GM19328 (cell line): ENCODE results near the gene WASF2.

Experiments used
- ATAC-seq: cut with Tn5 transposase; IDR thresholded peaks from one replicate; pipeline ENCODE4 v1.9.1; 2021; ENCODE audit warnings: mild to moderate bottlenecking, moderate library complexity; ENCODE audit not compliant: unreplicated experiment

WASF2 gene

GRCh38 chr1:27380766-27381733 lies 108.9 kb downstream of the WASF2 start:
- no peak for ATAC-seq

DNA sequence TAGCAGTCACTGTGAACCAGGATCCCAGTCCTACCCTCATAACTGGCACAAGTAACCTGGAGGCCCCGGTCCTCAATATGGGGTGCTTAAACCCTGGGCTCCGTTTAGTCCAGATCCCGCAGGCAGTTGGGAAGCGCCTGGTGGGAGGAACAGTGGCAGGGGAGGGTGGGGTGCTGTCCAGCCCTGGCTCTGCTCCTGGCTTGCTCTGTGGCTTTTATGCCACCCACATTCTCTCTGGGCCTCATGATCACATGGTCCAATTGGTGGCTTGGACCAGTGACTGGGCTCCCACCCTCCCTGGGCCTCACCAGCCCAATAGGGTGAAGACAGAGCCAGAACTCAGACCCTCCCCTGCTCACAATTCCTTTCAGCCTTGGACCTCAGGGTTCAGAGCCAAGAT lies 109.7 kb downstream of the WASF2 start:
- no peak for ATAC-seq

GRCh38 chr1:27379564-27380122 lies 110.3 kb downstream of the WASF2 start:
- no peak for ATAC-seq

- ATAC-seq: no peak
These were observed 112.0 kb downstream of the WASF2 start for GRCh38 chr1:27377760-27378495.

DNA sequence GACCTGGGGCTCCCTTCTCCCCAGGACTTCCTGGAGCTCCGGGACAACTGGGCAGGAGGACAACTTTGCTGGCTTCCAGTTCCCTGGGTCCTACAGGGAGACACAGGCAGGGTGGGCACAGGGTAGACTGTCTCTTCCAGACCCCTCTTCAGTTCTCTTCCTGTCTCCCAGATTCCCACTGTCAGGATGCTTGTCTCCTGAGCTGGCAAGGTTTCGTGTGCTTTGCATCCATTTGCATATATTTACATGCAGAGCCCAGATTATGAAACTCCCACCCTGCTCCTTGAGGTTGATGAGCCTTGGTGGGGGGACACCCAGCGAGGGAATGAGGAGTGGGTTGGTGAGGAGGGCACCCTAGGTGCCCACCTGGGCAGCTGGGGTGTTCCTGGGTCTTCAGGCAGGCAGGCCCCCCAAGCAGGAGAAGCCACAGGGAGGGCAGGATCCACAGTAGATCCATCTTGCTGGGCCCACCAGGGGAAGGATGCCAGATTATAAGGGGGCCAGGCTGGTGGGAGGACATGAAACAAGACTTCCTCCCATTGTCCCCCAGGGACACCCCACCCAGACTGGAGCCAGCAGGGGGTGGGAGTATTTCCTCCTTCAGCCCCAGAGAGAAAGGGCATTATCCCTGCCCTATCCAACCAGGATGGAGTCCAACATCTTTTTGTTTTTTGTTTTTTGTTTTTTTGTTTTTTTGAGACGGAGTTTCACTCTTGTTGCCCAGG lies 115.4 kb downstream of the WASF2 start, which contains the start of gene FCN3:
Gene FCN3 (minus strand): TSS at position 463 of the 725 bp plus-strand sequence. CDS start 6 bp downstream, at position 457.
- ATAC-seq: no peak

- ATAC-seq: no peak
These were observed 116.9 kb downstream of the WASF2 start for GRCh38 chr1:27372808-27373690.

- ATAC-seq: no peak
These were observed 117.8 kb downstream of the WASF2 start for GRCh38 chr1:27372022-27372807.

DNA sequence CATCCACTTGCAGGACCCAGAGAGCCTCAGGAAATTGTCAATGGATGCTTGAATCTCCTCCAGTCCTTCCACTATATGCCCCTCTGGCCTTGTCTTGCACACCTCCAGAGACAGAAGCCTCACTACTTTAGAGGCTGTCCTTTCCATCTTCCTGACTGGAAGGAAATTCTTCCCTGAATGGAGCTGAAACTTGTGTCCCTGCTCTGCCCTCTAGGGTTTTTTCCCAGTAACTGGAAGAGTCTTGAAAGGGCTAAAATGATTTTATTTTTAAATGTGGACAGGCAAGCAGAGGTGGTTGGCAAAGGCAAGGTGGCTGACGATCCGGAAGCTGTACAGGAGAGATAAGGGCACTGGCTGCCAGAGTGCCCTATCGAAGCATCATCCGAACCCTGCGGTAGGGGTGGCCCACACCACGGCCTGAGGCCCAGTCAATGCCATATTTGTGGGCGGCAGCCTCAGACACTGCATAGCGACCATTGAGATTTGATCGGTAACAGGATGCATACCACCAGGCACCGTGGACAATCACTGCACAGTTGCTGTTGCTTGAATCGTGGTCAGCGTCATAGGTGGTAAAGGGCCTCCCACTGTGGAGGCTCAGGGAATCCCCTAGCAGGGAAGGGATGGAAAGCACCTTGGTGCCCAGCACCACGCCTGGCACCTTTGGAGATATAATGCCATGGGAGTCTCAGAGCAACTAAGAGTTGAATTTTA lies 120.9 kb downstream of the WASF2 start:
- no peak for ATAC-seq

- ATAC-seq: no peak
These were observed 122.8 kb downstream of the WASF2 start for GRCh38 chr1:27367160-27367650.

DNA sequence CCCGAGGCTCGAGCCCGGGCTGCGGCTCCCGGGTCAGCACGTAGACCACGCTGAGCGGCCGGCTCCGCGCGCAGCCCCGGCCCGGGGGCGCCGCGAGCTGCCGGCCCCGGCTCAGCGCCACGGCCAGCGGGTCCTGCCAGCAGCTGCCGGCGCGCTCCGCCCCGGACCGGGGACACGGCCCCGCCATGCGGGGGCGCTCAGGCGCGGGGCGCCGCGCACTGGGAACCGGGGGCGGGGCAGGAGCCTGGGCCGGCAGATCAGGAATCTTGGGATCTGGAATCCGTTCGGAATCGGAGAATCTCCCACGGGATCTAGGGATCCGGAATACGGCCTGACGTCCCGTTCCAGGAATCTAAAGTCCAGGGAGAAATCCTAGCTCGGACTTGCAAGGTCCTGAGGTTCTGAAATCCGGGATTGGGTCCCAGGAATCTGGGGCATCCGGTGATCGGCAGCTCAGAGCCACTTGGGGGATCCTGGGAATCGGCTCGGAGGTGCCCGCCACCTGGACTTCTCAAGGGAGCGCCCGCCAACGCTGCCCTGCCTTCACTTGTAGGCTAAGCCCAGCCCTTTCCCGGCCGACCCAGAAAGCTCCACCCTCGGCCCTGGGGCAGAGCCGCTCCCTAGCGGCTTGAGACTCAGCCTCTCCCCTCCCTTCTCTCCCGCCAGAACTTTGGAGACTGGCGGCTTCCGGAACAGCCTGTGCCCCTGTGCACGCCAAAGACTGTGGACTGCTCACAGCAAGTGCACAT lies 123.4 kb downstream of the WASF2 start, which contains the start of gene MAP3K6:
Gene MAP3K6 (minus strand): TSS at position 551 of the 749 bp plus-strand sequence. CDS start 364 bp downstream, at position 187.
- ATAC-seq: no peak

- no peak for ATAC-seq
These were observed 123.9 kb downstream of the WASF2 start for GRCh38 chr1:27366113-27366410.

DNA sequence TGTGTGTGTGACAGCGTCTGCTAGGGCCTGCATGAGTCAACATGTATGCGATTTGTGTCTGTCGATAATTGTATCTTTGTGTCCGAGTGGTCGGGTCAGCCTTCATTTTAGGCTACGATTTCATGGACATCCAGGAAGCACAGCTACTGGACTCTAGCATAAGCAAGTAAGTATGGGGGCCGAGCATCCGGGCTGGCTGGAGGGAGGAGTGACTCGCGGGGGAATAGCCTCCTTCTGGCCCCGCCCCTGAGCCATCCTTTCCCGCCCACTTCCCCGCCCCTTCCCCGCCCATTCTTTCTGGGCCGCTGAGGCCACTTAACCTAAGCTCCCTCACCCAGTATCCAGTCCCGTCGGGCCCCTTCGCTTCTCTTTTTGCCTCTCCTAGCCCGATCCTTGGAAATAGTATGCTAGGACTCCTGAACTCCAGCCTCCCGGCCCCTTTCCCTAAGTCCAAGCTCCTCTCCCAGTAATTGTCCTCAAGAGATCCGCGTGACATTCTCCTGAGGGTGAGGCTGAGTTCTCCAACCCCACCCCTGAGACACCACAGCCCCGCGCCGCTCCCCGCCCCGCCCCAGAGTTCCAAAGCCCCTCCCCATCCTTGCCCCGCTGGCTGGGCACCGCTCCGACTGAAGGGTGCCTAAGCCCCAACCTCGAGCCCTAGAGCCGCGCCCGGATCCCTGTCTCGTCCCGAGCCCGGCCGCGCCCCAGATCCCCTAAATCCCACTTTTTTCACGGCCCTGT lies 124.4 kb downstream of the WASF2 start:
- ATAC-seq: no peak

GRCh38 chr1:27364696-27365371 lies 125.1 kb downstream of the WASF2 start:
- no peak for ATAC-seq

DNA sequence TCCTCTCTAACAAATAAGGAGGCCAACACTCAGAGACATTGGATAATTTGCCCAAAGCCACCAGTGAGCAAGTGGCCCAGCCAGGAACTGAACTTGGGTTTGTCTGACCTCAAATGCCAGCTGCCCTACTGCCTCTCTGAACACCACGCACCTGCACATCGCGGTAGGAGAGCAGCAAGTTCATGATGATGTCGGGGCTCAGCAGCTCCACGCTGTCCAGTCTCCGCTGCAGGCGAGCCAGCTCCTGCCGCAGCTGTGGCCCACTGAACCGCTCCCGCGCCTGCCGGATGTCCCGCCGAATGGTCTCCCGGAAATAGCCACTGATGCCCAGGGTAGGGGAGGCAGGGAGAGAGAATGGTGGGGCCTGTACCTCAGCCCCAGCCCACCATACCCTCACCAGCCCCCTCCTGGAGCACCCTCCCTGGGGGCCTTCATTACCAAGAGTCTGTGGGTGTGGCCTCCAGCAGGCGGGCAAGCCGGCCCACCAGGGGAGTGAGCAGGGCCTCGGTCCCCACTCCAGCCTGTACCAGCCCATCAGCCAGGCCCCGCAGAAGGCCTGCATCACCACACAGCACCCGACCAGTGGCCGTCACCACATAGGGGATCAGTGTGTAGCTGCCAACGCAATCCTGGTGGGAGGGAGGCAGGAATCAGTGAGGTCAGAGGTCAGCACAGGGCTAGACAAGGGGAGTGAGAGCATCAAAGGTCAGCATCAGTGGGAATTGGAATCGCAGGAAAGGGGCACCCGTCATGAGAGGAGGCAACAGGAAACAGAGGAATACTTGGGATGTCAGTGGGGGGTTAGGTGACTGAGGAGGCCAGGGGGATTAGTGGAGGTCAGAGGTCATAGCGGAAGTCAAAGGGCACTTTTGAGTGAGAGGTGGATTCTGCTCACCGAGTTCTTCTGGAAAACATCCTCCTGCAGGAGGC lies 125.9 kb downstream of the WASF2 start:
- ATAC-seq: no peak

DNA sequence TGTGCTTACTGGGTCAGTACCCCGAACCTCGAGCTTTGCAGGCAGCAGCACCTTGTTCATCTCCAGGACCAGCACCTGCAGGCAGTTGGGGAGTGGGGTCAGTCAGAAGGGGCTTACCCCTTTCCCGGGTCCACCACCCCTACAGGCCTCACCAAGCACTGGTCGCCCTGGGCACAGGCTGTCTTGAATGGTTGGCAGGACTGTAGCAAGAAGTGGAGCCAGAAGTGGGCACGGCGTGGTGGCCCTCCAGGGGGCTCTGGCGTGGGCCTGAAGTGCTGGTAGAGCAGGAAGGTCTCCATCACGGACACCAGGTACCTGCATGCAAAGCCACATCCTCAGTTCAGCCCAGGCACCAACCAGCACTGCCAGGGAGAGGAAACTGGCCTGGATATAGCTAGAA lies 128.4 kb downstream of the WASF2 start:
- no peak for ATAC-seq
